NOMO-1 treated with DMSO at 0.1 percent for 48 hours (cell line): ENCODE measurements around the gene SIX3.

Experiments
- DNase-seq: peaks from one replicate; lab custom pipeline; 2025; ENCODE audit not compliant: unreplicated experiment; lab: John Stamatoyannopoulos, UW

Gene SIX3

GRCh38 chr2:44980751-44981713, 39.5 kb downstream of the SIX3 start:
- DNase-seq, result no peak

GRCh38 chr2:44981714-44982108, 40.2 kb downstream of the SIX3 start:
- DNase-seq, result peak; percentile 51

- no peak for DNase-seq
Observed at GRCh38 chr2:44983836-44984604, 42.5 kb downstream of the SIX3 start.

- DNase-seq, result no peak
Observed at GRCh38 chr2:44989176-44989575, 47.7 kb downstream of the SIX3 start.

- no peak for DNase-seq
Observed at GRCh38 chr2:44994377-44994776, 52.9 kb downstream of the SIX3 start.
